ENCODE results near the gene YRDC. TPM values are rescaled to one million over a fixed set of nuclear protein-coding genes. Genes with fewer than 3 reads are reported as not detected.

The YRDC gene
- total and polyA plus RNA-seq, 9 of the 15 experiments (the other 6 are each of a cell fraction or from before 2014, with no cell fraction given), result 11.1 to 58.5 (median 49.8) TPM

- Histone ChIP-seq H3K9ac (ENCODE audit: insufficient read depth in 1 of 2, low read depth in 2 of 2, low read length in 2 of 2) (no peak overlapping the region), H4K20me1 (replicated peaks; ENCODE audit: control insufficient read depth, insufficient read depth, low read length) (peaks cover 12% of the 10 kb centered on the region), H2AFZ (ENCODE audit: low read depth, low read length) (no peak overlapping the region), H3K9me1 (ENCODE audit: control insufficient read depth, insufficient read depth, low read length) (no peaks in the 10 kb centered on the region), H3K79me2 (ENCODE audit: control insufficient read depth, insufficient read depth, low read length) (no peaks in the 10 kb centered on the region), H3K27me3 (ENCODE audit: control insufficient read depth in 2 of 2, insufficient read depth in 2 of 2, low read length in 2 of 2) (peaks cover 18 to 24% of the 10 kb centered on the region in 2 experiments), H3K4me3 (no peak overlapping the region), H3K4me2 (ENCODE audit: insufficient read depth, low read length) (no peak overlapping the region), H3K4me1 (replicated peaks in 1 of 2; ENCODE audit: control insufficient read depth in 2 of 2, insufficient read depth in 2 of 2, low read length in 2 of 2) (peaks cover 4 to 15% of the 10 kb centered on the region in 2 experiments; a peak in 3 of 5 replicates), H3K9me3 (replicated peaks; ENCODE audit: control insufficient read depth, insufficient read depth, low read depth, low read length) (no peaks in the 10 kb centered on the region), H3K36me3 (ENCODE audit: control insufficient read depth, insufficient read depth, low read length) (no peaks in the 10 kb centered on the region), H3K27ac (ENCODE audit: extremely low read depth, low read depth, low read length) (no peak overlapping the region; the same call in 2 of the 3 replicates)
- FAIRE-seq (no peak), DNase-seq (ENCODE audit: extremely low read depth in 1 of 4, low spot score in 3 of 4) (no peak), ATAC-seq (no peak)
- TF ChIP-seq ID3 (CRISPR knock-in tag; IDR thresholded peaks at IDR 0.05) (no peak), ID3 (tag; IDR thresholded peaks at IDR 0.05) (no peak), ETV5 (CRISPR knock-in tag; IDR thresholded peaks at IDR 0.05; ENCODE audit: low read depth) (no peak), KDM5B (IDR thresholded peaks at IDR 0.05; ENCODE audit: insufficient replicate concordance, low read depth, low read length) (no peak), NCOA6 (IDR thresholded peaks at IDR 0.05) (no peak), PML (IDR thresholded peaks at IDR 0.05; ENCODE audit: low read length) (no peak), HMG20B (CRISPR knock-in tag; IDR thresholded peaks at IDR 0.05) (no peak), NFE2L1 (tag; IDR thresholded peaks at IDR 0.05; ENCODE audit: borderline replicate concordance, low read depth) (no peak), ATF6 (CRISPR knock-in tag; IDR thresholded peaks at IDR 0.05) (no peak), ZBTB8A (IDR thresholded peaks at IDR 0.05; ENCODE audit: partially characterized antibody) (no peak), ZNF830 (CRISPR knock-in tag; IDR thresholded peaks at IDR 0.05) (no peak), VEZF1 (CRISPR knock-in tag; IDR thresholded peaks at IDR 0.05) (no peak), STAT5B (CRISPR knock-in tag; IDR thresholded peaks at IDR 0.05) (no peak), DACH1 (IDR thresholded peaks at IDR 0.05; ENCODE audit: partially characterized antibody) (no peak), ZBTB17 (CRISPR knock-in tag; IDR thresholded peaks at IDR 0.05) (no peak), PHF21A (IDR thresholded peaks at IDR 0.05; ENCODE audit: borderline replicate concordance, low read depth) (no peak), HNRNPUL1 (IDR thresholded peaks at IDR 0.05; ENCODE audit: low read length) (no peak)
- ChIA-PET CTCF (ENCODE audit: low intra/inter-chr PET ratio) (no interaction called here), POLR2A (interaction anchor here (0.6 to 1.3 kb wide), 4 partner anchors 9 to 1571 kb away, joined by 3 to 4 read pairs (median 4); no protein-coding TSS in a partner anchor)
- in situ Hi-C loops (cut with MboI) (no loop called here), intact Hi-C loops (cut with micrococcal nuclease) (no loop called here)
- WGBS (ENCODE audit: insufficient coverage, low coverage, missing lambda C conversion rate), result 2% methylated on average over 2 of the region's 2 CpGs
- no TSS peak for BruUV-seq (replicated peaks)
Measured at GRCh38 chr1:37759451-37759850, 48.6 kb downstream of the YRDC start.
